MCF 10A (cell line): ENCODE results near the gene PCCA. TPM values are rescaled to one million over a fixed set of nuclear protein-coding genes. Genes with fewer than 3 reads are reported as not detected.

Source experiments
- BruUV-seq: library from RNA; stranded (reverse); fragments of 400-500 nt; replicated peaks from 2 replicates; lab custom pipeline; 2021; lab: Mats Ljungman, UMichigan
- CTCF ChIA-PET: fragments of 300-600 bp; sonication (Branson Sonifier 250); formaldehyde crosslinking; extraction: SDS; loops from one replicate; lab custom pipeline; 2021; ENCODE audit warnings: antibody characterized with exemption, inconsistent platforms; lab: Yijun Ruan, JAX
- POLR2A ChIA-PET: fragments of 300-600, 350-650 bp; sonication (Branson Sonifier 250); formaldehyde crosslinking; extraction: SDS; loops from one replicate; lab custom pipeline; 2020; ENCODE audit warnings: antibody characterized with exemption, inconsistent platforms; lab: Yijun Ruan, JAX
- DNase-seq: peaks from one replicate; pipeline ENCODE4 v3.0.0-alpha.2; 2018; ENCODE audit not compliant: unreplicated experiment
- H3K27ac Mint-ChIP-seq: one replicate; pipeline ENCODE4 v1.8.0; 2022; ENCODE audit warnings: mild to moderate bottlenecking, low read depth, mixed read lengths; ENCODE audit not compliant: unreplicated experiment
- H3K27me3 Mint-ChIP-seq: one replicate; pipeline ENCODE4 v1.8.0; 2022; ENCODE audit warnings: mixed read lengths; ENCODE audit not compliant: insufficient read depth, unreplicated experiment
- H3K36me3 Mint-ChIP-seq: one replicate; pipeline ENCODE4 v1.8.0; 2022; ENCODE audit warnings: mild to moderate bottlenecking, moderate library complexity, mixed read lengths; ENCODE audit not compliant: insufficient read depth, unreplicated experiment
- H3K4me1 Mint-ChIP-seq: one replicate; pipeline ENCODE4 v1.8.0; 2022; ENCODE audit warnings: mixed read lengths; ENCODE audit not compliant: insufficient read depth, unreplicated experiment
- H3K4me3 Mint-ChIP-seq: one replicate; pipeline ENCODE4 v1.8.0; 2022; ENCODE audit warnings: mild to moderate bottlenecking, moderate library complexity, mixed read lengths; ENCODE audit not compliant: unreplicated experiment
- H3K9me3 Mint-ChIP-seq: one replicate; pipeline ENCODE4 v1.8.0; 2022; ENCODE audit warnings: mixed read lengths; ENCODE audit not compliant: unreplicated experiment
- CTCF ChIP-seq: fragments of 200-600 bp; IDR thresholded peaks from one replicate; pipeline ENCODE4 v1.8.0; 2022; ENCODE audit warnings: antibody characterized with exemption, mild to moderate bottlenecking; ENCODE audit not compliant: unreplicated experiment
- intact Hi-C: fragments of 100-400 bp; cut with micrococcal nuclease; formaldehyde crosslinking; loops from 2 replicates; pipeline ENCODE4 v1.14.1; 2022
- total RNA-seq: library from RNA; stranded (reverse); gene quantifications from 2 replicates; pipeline ENCODE4 v1.2.3, GENCODE V29; 2022

Gene PCCA
- total RNA-seq, 1 experiment from 2014 or later = 23.4 TPM

- Mint-ChIP-seq H3K4me3 (no peak overlapping the region), H3K27ac (no peak overlapping the region), H3K4me1 (no peaks in the 10 kb centered on the region), H3K27me3 (no peaks in the 10 kb centered on the region), H3K9me3 (no peaks in the 10 kb centered on the region), H3K36me3 (no peaks in the 10 kb centered on the region)
- no peak for DNase-seq
- TF ChIP-seq CTCF = no peak
- ChIA-PET CTCF (no interaction called here), POLR2A (no interaction called here)
- no TSS peak for BruUV-seq
- intact Hi-C loops = no loop called here
These were observed 252.4 kb downstream of the PCCA start for GRCh38 chr13:100341327-100341726.

DNA sequence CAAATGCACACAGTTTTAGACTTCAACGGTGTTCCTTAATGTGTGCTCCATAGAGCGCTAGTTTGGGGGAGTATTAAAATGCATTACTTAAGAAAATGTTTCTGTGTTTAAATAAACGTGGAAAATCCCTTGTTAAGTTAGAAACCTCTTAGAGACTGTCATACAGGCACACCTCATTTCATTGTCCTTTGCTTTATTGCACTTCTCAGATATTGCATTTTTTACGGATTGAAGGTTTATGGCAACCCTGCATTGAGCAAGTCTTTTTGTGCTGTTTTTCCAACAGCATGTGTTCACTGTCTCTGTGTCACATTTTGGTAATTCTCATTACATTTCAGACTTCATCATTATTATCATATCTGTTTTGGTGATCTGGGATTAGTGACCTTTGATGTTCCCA, 255.7 kb downstream of the PCCA start:
- ChIA-PET POLR2A (no interaction called here), CTCF (no interaction called here)
- Mint-ChIP-seq H3K36me3 (no peaks in the 10 kb centered on the region), H3K27me3 (no peaks in the 10 kb centered on the region), H3K27ac (no peak overlapping the region), H3K9me3 (no peaks in the 10 kb centered on the region), H3K4me1 (peaks cover 13% of the 10 kb centered on the region), H3K4me3 (no peak overlapping the region)
- no peak for DNase-seq
- intact Hi-C loops = no loop called here
- BruUV-seq = no TSS peak
- TF ChIP-seq CTCF = no peak

- intact Hi-C loops = no loop called here
These were observed 259.1 kb downstream of the PCCA start for GRCh38 chr13:100347968-100348367.

DNA sequence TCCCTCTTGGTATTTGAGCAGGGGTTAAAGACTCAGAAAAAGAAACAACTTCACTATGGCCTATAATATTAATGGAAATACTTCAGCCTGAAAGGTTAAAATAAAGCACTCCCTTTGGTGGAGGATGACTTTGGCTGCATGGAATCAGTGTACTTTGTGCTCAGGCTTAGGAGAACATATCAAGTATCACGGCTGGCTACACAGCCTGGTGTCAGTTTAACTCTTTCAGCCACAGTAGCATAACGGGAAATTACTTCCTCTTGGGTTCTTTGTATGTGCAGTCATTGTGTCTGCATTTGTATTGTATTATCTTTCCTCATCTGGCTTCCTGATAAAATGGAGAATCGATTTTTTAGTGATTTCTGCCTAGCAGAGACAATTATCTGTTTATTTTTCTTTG, 260.7 kb downstream of the PCCA start:
- BruUV-seq = no TSS peak
- no peak for DNase-seq
- CTCF ChIA-PET = no interaction called here
- intact Hi-C loops = no loop called here
- POLR2A ChIA-PET = interaction anchor here (1.5 kb wide), 1 partner anchor 42 kb away, joined by 4 read pairs; no protein-coding TSS in a partner anchor
- TF ChIP-seq CTCF = no peak
- Mint-ChIP-seq H3K9me3 (no peaks in the 10 kb centered on the region), H3K36me3 (no peaks in the 10 kb centered on the region), H3K27ac (no peak overlapping the region), H3K4me1 (peaks cover 13% of the 10 kb centered on the region), H3K4me3 (no peak overlapping the region), H3K27me3 (no peaks in the 10 kb centered on the region)

More at GRCh38 chr13:100347968-100348367, 259.1 kb downstream of the PCCA start:
- H3K4me3 Mint-ChIP-seq = no peak overlapping the region
- TF ChIP-seq CTCF = no peak
- peak overlapping the region; percentile 91 for H3K27ac Mint-ChIP-seq
- no peaks in the 10 kb centered on the region for H3K9me3 Mint-ChIP-seq
- no peaks in the 10 kb centered on the region for H3K36me3 Mint-ChIP-seq
- ChIA-PET CTCF (interaction anchor here (0.7 to 0.8 kb wide), 2 partner anchors 15 to 98 kb away, joined by 3 read pairs; no protein-coding TSS in a partner anchor), POLR2A (interaction anchor here (0.7 to 1.5 kb wide), 8 partner anchors 10 to 422 kb away, joined by 3 to 4 read pairs (median 3); no protein-coding TSS in a partner anchor)
- no TSS peak for BruUV-seq
- H3K4me1 Mint-ChIP-seq = peaks cover 13% of the 10 kb centered on the region
- no peaks in the 10 kb centered on the region for H3K27me3 Mint-ChIP-seq
- peak; percentile 93 for DNase-seq
